Measurements from ENCODE around the gene IL17RC. TPM values are rescaled to one million over a fixed set of nuclear protein-coding genes. Genes with fewer than 3 reads are reported as not detected.

The IL17RC gene
- polyA plus RNA-seq, 3 donors: 8.3 to 17.9 (median 9.3) TPM

- Mint-ChIP-seq H3K27me3 (ENCODE audit: low read depth in 3 of 3) (peaks cover 2% of the 10 kb centered on the region in 3 donors), H3K9me3 (peaks cover 0 to 2% (median 0%) of the 10 kb centered on the region in 7 donors), H3K27ac (no peak overlapping the region), H3K4me3 (no peak overlapping the region), H3K36me3 (no peaks in the 10 kb centered on the region), H3K4me1 (peaks cover 10% of the 10 kb centered on the region)
- no peak overlapping the region for H3K9ac ChIP-seq (ENCODE audit: insufficient read depth, low read length, poor library complexity, severe bottlenecking)
- no peak overlapping the region for H3K4me2 ChIP-seq (replicated peaks; ENCODE audit: extremely low read depth, low read length, poor library complexity, severe bottlenecking)
- no peaks in the 10 kb centered on the region for H3K9me3 ChIP-seq (replicated peaks in 1 of 2; ENCODE audit: control insufficient read depth in 1 of 2, insufficient read depth in 1 of 2, low read length in 2 of 2)
- peaks cover 10% of the 10 kb centered on the region for H3K79me2 ChIP-seq (ENCODE audit: insufficient read depth, low read length)
- TF ChIP-seq, protein P1, sequence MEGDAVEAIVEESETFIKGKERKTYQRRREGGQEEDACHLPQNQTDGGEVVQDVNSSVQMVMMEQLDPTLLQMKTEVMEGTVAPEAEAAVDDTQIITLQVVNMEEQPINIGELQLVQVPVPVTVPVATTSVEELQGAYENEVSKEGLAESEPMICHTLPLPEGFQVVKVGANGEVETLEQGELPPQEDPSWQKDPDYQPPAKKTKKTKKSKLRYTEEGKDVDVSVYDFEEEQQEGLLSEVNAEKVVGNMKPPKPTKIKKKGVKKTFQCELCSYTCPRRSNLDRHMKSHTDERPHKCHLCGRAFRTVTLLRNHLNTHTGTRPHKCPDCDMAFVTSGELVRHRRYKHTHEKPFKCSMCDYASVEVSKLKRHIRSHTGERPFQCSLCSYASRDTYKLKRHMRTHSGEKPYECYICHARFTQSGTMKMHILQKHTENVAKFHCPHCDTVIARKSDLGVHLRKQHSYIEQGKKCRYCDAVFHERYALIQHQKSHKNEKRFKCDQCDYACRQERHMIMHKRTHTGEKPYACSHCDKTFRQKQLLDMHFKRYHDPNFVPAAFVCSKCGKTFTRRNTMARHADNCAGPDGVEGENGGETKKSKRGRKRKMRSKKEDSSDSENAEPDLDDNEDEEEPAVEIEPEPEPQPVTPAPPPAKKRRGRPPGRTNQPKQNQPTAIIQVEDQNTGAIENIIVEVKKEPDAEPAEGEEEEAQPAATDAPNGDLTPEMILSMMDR (IDR thresholded peaks at IDR 0.05): no peak
- no peaks in the 10 kb centered on the region for H4K20me1 ChIP-seq (ENCODE audit: insufficient read depth, low read length)
- no peak for DNase-seq
- no peak overlapping the region for H2AFZ ChIP-seq (ENCODE audit: insufficient read depth, low read depth, low read length, poor library complexity, severe bottlenecking)
- no peak overlapping the region for H3K4me3 ChIP-seq (replicated peaks in 1 of 3; ENCODE audit: low read depth in 2 of 3, low read length in 3 of 3)
- intact Hi-C loops (cut with micrococcal nuclease): no loop called here
- no peaks in the 10 kb centered on the region for H3K27me3 ChIP-seq (ENCODE audit: control insufficient read depth in 2 of 2, insufficient read depth in 2 of 2, low read length in 2 of 2)
- peaks cover 8 to 11% of the 10 kb centered on the region in 2 donors for H3K4me1 ChIP-seq (ENCODE audit: control insufficient read depth in 1 of 2, insufficient read depth in 2 of 2, low read length in 2 of 2)
- no peak overlapping the region for H3K27ac ChIP-seq (ENCODE audit: low read depth in 1 of 2, low read length in 2 of 2)
- no peaks in the 10 kb centered on the region for H3K36me3 ChIP-seq (replicated peaks in 1 of 2; ENCODE audit: control insufficient read depth in 1 of 2, insufficient read depth in 2 of 2, low read length in 2 of 2)
These were observed 30.6 kb upstream of the IL17RC start for GRCh38 chr3:9886328-9886727.

GRCh38 chr3:9887480-9887879, 29.4 kb upstream of the IL17RC start:
- Mint-ChIP-seq H3K4me1 (peaks cover 15% of the 10 kb centered on the region), H3K36me3 (peaks cover 3 to 4% of the 10 kb centered on the region in 2 donors), H3K27ac (peak overlapping the region in 1 of 7 donors; percentile 18), H3K4me3 (no peak overlapping the region), H3K27me3 (ENCODE audit: low read depth in 3 of 3) (peaks cover 2% of the 10 kb centered on the region in 3 donors), H3K9me3 (peaks cover 0 to 2% (median 0%) of the 10 kb centered on the region in 7 donors)
- peaks cover 12 to 16% of the 10 kb centered on the region in 2 donors for H3K4me1 ChIP-seq (ENCODE audit: control insufficient read depth in 1 of 2, insufficient read depth in 2 of 2, low read length in 2 of 2)
- 93% methylated on average over 2 of the region's 5 CpGs for WGBS (ENCODE audit: insufficient coverage)
- no peak overlapping the region for H3K27ac ChIP-seq (ENCODE audit: low read depth in 1 of 2, low read length in 2 of 2)
- no peaks in the 10 kb centered on the region for H3K9me3 ChIP-seq (replicated peaks in 1 of 2; ENCODE audit: control insufficient read depth in 1 of 2, insufficient read depth in 1 of 2, low read length in 2 of 2)
- H3K36me3 ChIP-seq (replicated peaks in 1 of 2; ENCODE audit: control insufficient read depth in 1 of 2, insufficient read depth in 2 of 2, low read length in 2 of 2): peaks cover 0 to 3% of the 10 kb centered on the region in 2 donors
- peak overlapping the region; percentile 11 for H2AFZ ChIP-seq (ENCODE audit: insufficient read depth, low read depth, low read length, poor library complexity, severe bottlenecking)
- H3K27me3 ChIP-seq (ENCODE audit: control insufficient read depth in 2 of 2, insufficient read depth in 2 of 2, low read length in 2 of 2): no peaks in the 10 kb centered on the region
- no peak overlapping the region for H3K4me3 ChIP-seq (replicated peaks in 1 of 3; ENCODE audit: low read depth in 2 of 3, low read length in 3 of 3)
- H3K9ac ChIP-seq (ENCODE audit: insufficient read depth, low read length, poor library complexity, severe bottlenecking): no peak overlapping the region
- TF ChIP-seq, protein P1 (IDR thresholded peaks at IDR 0.05): no peak
- no peaks in the 10 kb centered on the region for H4K20me1 ChIP-seq (ENCODE audit: insufficient read depth, low read length)
- no peak for DNase-seq
- peaks cover 21% of the 10 kb centered on the region for H3K79me2 ChIP-seq (ENCODE audit: insufficient read depth, low read length)
- H3K4me2 ChIP-seq (replicated peaks; ENCODE audit: extremely low read depth, low read length, poor library complexity, severe bottlenecking): no peak overlapping the region
- intact Hi-C loops (cut with micrococcal nuclease): no loop called here
